Mesenchymal stem cell (in vitro differentiated cells and primary cell): ENCODE data around the gene CCDC136.

Source experiments
- DNase-seq: peaks from one replicate; pipeline ENCODE4 v3.0.0-alpha.2; 2013
- H2AFZ ChIP-seq: one replicate; pipeline ENCODE4 v1.6.1; 2013; ENCODE audit warnings: low read depth, mild to moderate bottlenecking, control low read depth, inconsistent platforms, low read length, moderate library complexity
- H2AK5ac ChIP-seq: 2 replicates; pipeline ENCODE4 v1.6.1; 2013; ENCODE audit warnings: low read length, moderate library complexity, mild to moderate bottlenecking, inconsistent platforms; ENCODE audit not compliant: severe bottlenecking
- H2BK120ac ChIP-seq: one replicate; pipeline ENCODE4 v1.6.1; 2013; ENCODE audit warnings: low read depth, mild to moderate bottlenecking, inconsistent platforms, low read length, moderate library complexity
- H2BK12ac ChIP-seq, 2 experiments: one replicate each; pipeline ENCODE4 v1.6.1; 2013; ENCODE audit warnings: inconsistent platforms in 2 of 2, low read length in 2 of 2, mild to moderate bottlenecking in 2 of 2, moderate library complexity in 2 of 2, control low read depth in 1 of 2
- H2BK15ac ChIP-seq: one replicate; pipeline ENCODE4 v1.6.1; 2013; ENCODE audit warnings: mild to moderate bottlenecking, low read depth, inconsistent platforms; ENCODE audit not compliant: poor library complexity, severe bottlenecking
- H2BK5ac ChIP-seq: 2 replicates; pipeline ENCODE4 v1.6.1; 2013; ENCODE audit warnings: low read depth, mild to moderate bottlenecking, low read length, control low read depth, inconsistent platforms; ENCODE audit not compliant: poor library complexity, severe bottlenecking
- H3K14ac ChIP-seq, 2 experiments: one replicate each; pipeline ENCODE4 v1.6.1; 2013; ENCODE audit warnings: inconsistent platforms in 2 of 2, low read length in 2 of 2, control low read depth in 1 of 2, mild to moderate bottlenecking in 1 of 2, moderate library complexity in 1 of 2
- H3K18ac ChIP-seq, 2 experiments: one replicate each; pipeline ENCODE4 v1.6.1; 2013; ENCODE audit warnings: inconsistent platforms in 2 of 2, low read length in 2 of 2, control low read depth in 1 of 2, low read depth in 1 of 2, mild to moderate bottlenecking in 1 of 2
- H3K23ac ChIP-seq, 2 experiments: one replicate each; pipeline ENCODE4 v1.6.1; 2013; ENCODE audit warnings: inconsistent platforms in 2 of 2, low read length in 2 of 2, mild to moderate bottlenecking in 2 of 2, moderate library complexity in 2 of 2, control low read depth in 1 of 2
- H3K27ac ChIP-seq: 2 replicates; pipeline ENCODE4 v1.5.1; 2013; ENCODE audit warnings: mild to moderate bottlenecking, moderate library complexity, low read length, control low read depth, inconsistent platforms; ENCODE audit not compliant: poor library complexity, severe bottlenecking
- H3K27me3 ChIP-seq, 2 experiments: 2 replicates each; pipeline versions ENCODE4 v1.6.1 to v1.7.0; 2013; ENCODE audit warnings: low read length in 2 of 2, mild to moderate bottlenecking in 2 of 2, moderate library complexity in 2 of 2, control low read depth in 1 of 2, inconsistent platforms in 1 of 2; ENCODE audit not compliant: control insufficient read depth in 1 of 2, insufficient read depth in 1 of 2
- H3K36me3 ChIP-seq, 2 experiments: 2 replicates each; pipeline versions ENCODE4 v1.6.1 to v1.7.0; 2013; ENCODE audit warnings: low read length in 2 of 2, control low read depth in 1 of 2, inconsistent platforms in 1 of 2, low read depth in 1 of 2, mild to moderate bottlenecking in 1 of 2; ENCODE audit not compliant: insufficient read depth in 2 of 2, control insufficient read depth in 1 of 2
- H3K4ac ChIP-seq, 2 experiments: one replicate each; pipeline ENCODE4 v1.6.1; 2013; ENCODE audit warnings: inconsistent platforms in 2 of 2, low read length in 2 of 2, mild to moderate bottlenecking in 2 of 2, moderate library complexity in 2 of 2, control low read depth in 1 of 2, low read depth in 1 of 2
- H3K4me1 ChIP-seq: 2 replicates; pipeline ENCODE4 v1.6.1; 2013; ENCODE audit warnings: low read depth, low read length, control low read depth; ENCODE audit not compliant: control insufficient read depth, insufficient read depth
- H3K4me2 ChIP-seq: 2 replicates; pipeline ENCODE4 v1.6.1; 2013; ENCODE audit warnings: low read length, mild to moderate bottlenecking, inconsistent platforms; ENCODE audit not compliant: poor library complexity, severe bottlenecking
- H3K4me3 ChIP-seq, 2 experiments: 2 replicates each; pipeline versions ENCODE4 v1.5.1 to v1.7.0; 2013; ENCODE audit warnings: low read length in 2 of 2, mild to moderate bottlenecking in 2 of 2, control low read depth in 1 of 2, low read depth in 1 of 2; ENCODE audit not compliant: insufficient read depth in 1 of 2
- H3K79me1 ChIP-seq: replicated peaks from 2 replicates; pipeline ENCODE4 v1.6.1; 2013; ENCODE audit warnings: mild to moderate bottlenecking, control low read depth, low read length, inconsistent platforms; ENCODE audit not compliant: poor library complexity, severe bottlenecking
- H3K9ac ChIP-seq: 2 replicates; pipeline ENCODE4 v1.7.0; 2013; ENCODE audit warnings: mild to moderate bottlenecking, low read length, moderate library complexity
- H3K9me3 ChIP-seq: 2 replicates; pipeline ENCODE4 v1.7.0; 2013; ENCODE audit warnings: mild to moderate bottlenecking, low read length; ENCODE audit not compliant: control insufficient read depth
- H4K8ac ChIP-seq: one replicate; pipeline ENCODE4 v1.6.1; 2013; ENCODE audit warnings: inconsistent platforms, mild to moderate bottlenecking, low read length, moderate library complexity
- H4K91ac ChIP-seq: one replicate; pipeline ENCODE4 v1.6.1; 2013; ENCODE audit warnings: mild to moderate bottlenecking, low read length, inconsistent platforms
- WGBS: methylation state at CpG from one replicate; pipeline ENCODE4 v1.1.7; 2013; ENCODE audit warnings: mixed read lengths; 5-methylcytosine and 5-hydroxymethylcytosine counted together

CCDC136 gene

DNA sequence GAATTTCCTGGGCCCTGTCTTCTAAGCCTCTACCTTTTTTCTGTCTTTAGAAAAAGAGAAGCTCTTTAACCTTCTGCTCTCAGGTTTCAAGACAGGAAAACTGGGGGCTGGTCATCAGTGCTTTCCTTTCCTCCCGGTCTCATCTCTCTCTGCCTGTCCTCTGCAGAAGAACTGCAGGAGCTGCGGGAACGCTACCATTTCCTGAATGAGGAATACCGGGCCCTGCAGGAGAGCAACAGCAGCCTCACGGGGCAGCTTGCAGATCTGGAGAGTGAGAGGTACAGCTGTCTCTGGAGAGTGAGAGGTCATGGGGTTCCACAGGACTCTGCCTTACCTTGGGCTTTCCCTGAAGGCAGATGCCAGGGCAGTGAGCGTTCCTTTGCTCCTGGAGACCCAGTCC is 12.7 kb downstream of the CCDC136 start:
- no peak overlapping the region for H2BK15ac ChIP-seq
- H3K4me2 ChIP-seq = no peak overlapping the region
- no peak overlapping the region for H4K91ac ChIP-seq
- no peak overlapping the region for H3K4ac ChIP-seq
- H2AK5ac ChIP-seq = no peak overlapping the region
- no peak overlapping the region for H2BK12ac ChIP-seq
- no peak overlapping the region for H3K9ac ChIP-seq
- no peak overlapping the region for H3K23ac ChIP-seq
- H3K27ac ChIP-seq = no peak overlapping the region
- peaks cover 3% of the 10 kb centered on the region for H3K4me1 ChIP-seq
- no peaks in the 10 kb centered on the region for H3K27me3 ChIP-seq
- no peak overlapping the region for H2AFZ ChIP-seq
- H2BK5ac ChIP-seq = no peak overlapping the region
- H3K36me3 ChIP-seq = peaks cover 8 to 91% of the 10 kb centered on the region in 2 experiments
- no peaks in the 10 kb centered on the region for H3K9me3 ChIP-seq
- DNase-seq = no peak
- H3K18ac ChIP-seq = no peak overlapping the region
- no peak overlapping the region for H3K4me3 ChIP-seq
- whole genome bisulfite sequencing = 66% methylated on average over 6 of the region's 6 CpGs
- no peak overlapping the region for H3K14ac ChIP-seq
- H3K79me1 ChIP-seq = no peaks in the 10 kb centered on the region
- H2BK120ac ChIP-seq = no peak overlapping the region
- H4K8ac ChIP-seq = no peak overlapping the region

- Histone ChIP-seq H3K9me3 (no peaks in the 10 kb centered on the region), H3K79me1 (no peaks in the 10 kb centered on the region), H3K4me3 (no peak overlapping the region), H2AFZ (no peak overlapping the region), H3K4me1 (peaks cover 3% of the 10 kb centered on the region), H3K18ac (no peak overlapping the region), H2AK5ac (no peak overlapping the region), H3K23ac (no peak overlapping the region), H3K4ac (no peak overlapping the region), H2BK12ac (no peak overlapping the region), H3K14ac (no peak overlapping the region), H3K4me2 (no peak overlapping the region), H3K27me3 (no peaks in the 10 kb centered on the region), H2BK120ac (no peak overlapping the region), H4K8ac (no peak overlapping the region), H3K27ac (no peak overlapping the region), H3K36me3 (peaks cover 8 to 91% of the 10 kb centered on the region in 2 experiments), H4K91ac (no peak overlapping the region), H2BK15ac (no peak overlapping the region), H3K9ac (no peak overlapping the region), H2BK5ac (no peak overlapping the region)
- WGBS = 95% methylated on average over 5 of the region's 5 CpGs
- DNase-seq = no peak
These were observed 13.5 kb downstream of the CCDC136 start for GRCh38 chr7:128805225-128805624.

- peak overlapping the region in 1 of 2 experiments; percentile 42 for H3K23ac ChIP-seq
- no peak overlapping the region for H3K9ac ChIP-seq
- no peak overlapping the region for H3K4me2 ChIP-seq
- no peaks in the 10 kb centered on the region for H3K27me3 ChIP-seq
- no peak overlapping the region for H2BK15ac ChIP-seq
- 96% methylated on average over 8 of the region's 8 CpGs for WGBS
- H2BK12ac ChIP-seq = peak overlapping the region in 1 of 2 experiments; percentile 22
- H3K36me3 ChIP-seq = peaks cover 8 to 74% of the 10 kb centered on the region in 2 experiments
- peaks cover 5% of the 10 kb centered on the region for H3K4me1 ChIP-seq
- no peak overlapping the region for H3K18ac ChIP-seq
- H2BK5ac ChIP-seq = no peak overlapping the region
- no peak overlapping the region for H4K91ac ChIP-seq
- H3K9me3 ChIP-seq = no peaks in the 10 kb centered on the region
- DNase-seq = no peak
- no peak overlapping the region for H3K4me3 ChIP-seq
- no peak overlapping the region for H2AFZ ChIP-seq
- no peak overlapping the region for H2AK5ac ChIP-seq
- H3K4ac ChIP-seq = no peak overlapping the region
- no peak overlapping the region for H3K27ac ChIP-seq
- H4K8ac ChIP-seq = no peak overlapping the region
- no peak overlapping the region for H2BK120ac ChIP-seq
- no peak overlapping the region for H3K14ac ChIP-seq
- H3K79me1 ChIP-seq = no peaks in the 10 kb centered on the region
These were observed 15.4 kb downstream of the CCDC136 start for GRCh38 chr7:128807191-128807590.

- H2BK5ac ChIP-seq = no peak overlapping the region
- no peak overlapping the region for H3K4me2 ChIP-seq
- DNase-seq = no peak
- H2BK12ac ChIP-seq = no peak overlapping the region
- H3K4ac ChIP-seq = no peak overlapping the region
- no peak overlapping the region for H3K14ac ChIP-seq
- no peak overlapping the region for H4K91ac ChIP-seq
- WGBS = 100% methylated on average over 2 of the region's 3 CpGs
- no peak overlapping the region for H3K23ac ChIP-seq
- no peak overlapping the region for H2AK5ac ChIP-seq
- H3K4me3 ChIP-seq = no peak overlapping the region
- no peak overlapping the region for H2BK120ac ChIP-seq
- H3K9ac ChIP-seq = no peak overlapping the region
- no peaks in the 10 kb centered on the region for H3K27me3 ChIP-seq
- H3K18ac ChIP-seq = no peak overlapping the region
- peaks cover 5% of the 10 kb centered on the region for H3K4me1 ChIP-seq
- no peak overlapping the region for H2BK15ac ChIP-seq
- no peak overlapping the region for H3K27ac ChIP-seq
- H3K36me3 ChIP-seq = peaks cover 8 to 54% of the 10 kb centered on the region in 2 experiments
- no peaks in the 10 kb centered on the region for H3K79me1 ChIP-seq
- H4K8ac ChIP-seq = no peak overlapping the region
- H3K9me3 ChIP-seq = no peaks in the 10 kb centered on the region
- no peak overlapping the region for H2AFZ ChIP-seq
These were observed 17.6 kb downstream of the CCDC136 start for GRCh38 chr7:128809363-128809762.
